SK-N-SH treated with all-trans-retinoic acid at 6 μM for 48 hours (cell line): ENCODE data around the gene CSNK2A1.
A peak's percentile ranks its signal among the peaks of the same experiment; 100 is the strongest.

Experiments used
- ATAC-seq: fragments of 200-7000 bp; cut with Tn5 transposase; 3 replicates; pipeline ENCODE4 v1.9.1; 2020; ENCODE audit warnings: mild to moderate bottlenecking, moderate library complexity
- BACH2 ChIP-seq: fragments of 250-450 bp; sonication (Bioruptor Pico); IDR thresholded peaks from 2 replicates; pipeline ENCODE4 v1.9.0; 2021; ENCODE audit warnings: mild to moderate bottlenecking, borderline replicate concordance
- CSDC2 ChIP-seq: fragments of 250-450 bp; sonication (Bioruptor Pico); IDR thresholded peaks from 2 replicates; pipeline ENCODE4 v1.5.0; 2020; ENCODE audit warnings: mild to moderate bottlenecking, moderate library complexity
- ESRRG ChIP-seq: fragments of 250-450 bp; sonication (Bioruptor Pico); IDR thresholded peaks from 2 replicates; pipeline ENCODE4 v1.6.1; 2021; ENCODE audit warnings: mild to moderate bottlenecking
- ISL1 ChIP-seq: fragments of 250-450 bp; sonication (Bioruptor Pico); IDR thresholded peaks from 2 replicates; pipeline ENCODE4 v2.1.2; 2022; ENCODE audit warnings: mild to moderate bottlenecking, moderate library complexity
- PPARA ChIP-seq: fragments of 250-450 bp; sonication (Bioruptor Pico); IDR thresholded peaks from 2 replicates; pipeline ENCODE4 v1.5.0; 2020; ENCODE audit warnings: mild to moderate bottlenecking, borderline replicate concordance
- RARB ChIP-seq: fragments of 250-450 bp; sonication (Bioruptor Pico); IDR thresholded peaks from 2 replicates; pipeline ENCODE4 v1.8.0; 2021; ENCODE audit warnings: mild to moderate bottlenecking, moderate library complexity
- SNAI2 ChIP-seq: fragments of 250-450 bp; sonication (Bioruptor Pico); IDR thresholded peaks from 2 replicates; pipeline ENCODE4 v1.5.0; 2020; ENCODE audit warnings: mild to moderate bottlenecking, moderate library complexity
- TOX ChIP-seq: fragments of 250-450 bp; sonication (Bioruptor Pico); IDR thresholded peaks from 2 replicates; pipeline ENCODE4 v1.8.0; 2021; ENCODE audit warnings: mild to moderate bottlenecking, moderate library complexity, borderline replicate concordance
- TSHZ2 ChIP-seq: fragments of 250-450 bp; sonication (Bioruptor Pico); IDR thresholded peaks from 2 replicates; pipeline ENCODE4 v1.5.0; 2020; ENCODE audit warnings: mild to moderate bottlenecking, moderate library complexity
- ZFP3 ChIP-seq: fragments of 250-450 bp; sonication (Bioruptor Pico); IDR thresholded peaks from 2 replicates; pipeline ENCODE4 v1.5.0; 2020; ENCODE audit warnings: mild to moderate bottlenecking, moderate library complexity
- ZNF70 ChIP-seq: fragments of 450-650 bp; formaldehyde crosslinking; IDR thresholded peaks from 2 replicates; pipeline ENCODE4 v1.5.0; 2020; ENCODE audit warnings: mild to moderate bottlenecking, moderate library complexity
- TF ChIP-seq, protein P1 (sequence below): fragments of 250-450 bp; sonication (Bioruptor Pico); IDR thresholded peaks from 2 replicates; pipeline ENCODE4 v1.8.0; 2020; ENCODE audit warnings: mild to moderate bottlenecking, moderate library complexity, borderline replicate concordance
- TF ChIP-seq, protein P2 (sequence below): fragments of 250-450 bp; sonication (Bioruptor Pico); IDR thresholded peaks from 2 replicates; pipeline ENCODE4 v1.5.1; 2021; ENCODE audit warnings: mild to moderate bottlenecking, moderate library complexity
- TF ChIP-seq, protein P3 (sequence below): fragments of 250-450 bp; sonication (Bioruptor Pico); IDR thresholded peaks from 2 replicates; pipeline ENCODE4 v1.5.1; 2020; ENCODE audit warnings: low read depth, mild to moderate bottlenecking, moderate library complexity

CSNK2A1 gene

GRCh38 chr20:432208-432607 lies 111.4 kb downstream of the CSNK2A1 start:
- ATAC-seq, result no peak; the same call in 2 of the 3 replicates
- TF ChIP-seq ZNF70 (CRISPR knock-in tag) (no peak), PPARA (CRISPR knock-in tag) (no peak), TSHZ2 (CRISPR knock-in tag) (no peak), TOX (CRISPR knock-in tag) (no peak), CSDC2 (CRISPR knock-in tag) (no peak), ISL1 (CRISPR knock-in tag) (no peak)

DNA sequence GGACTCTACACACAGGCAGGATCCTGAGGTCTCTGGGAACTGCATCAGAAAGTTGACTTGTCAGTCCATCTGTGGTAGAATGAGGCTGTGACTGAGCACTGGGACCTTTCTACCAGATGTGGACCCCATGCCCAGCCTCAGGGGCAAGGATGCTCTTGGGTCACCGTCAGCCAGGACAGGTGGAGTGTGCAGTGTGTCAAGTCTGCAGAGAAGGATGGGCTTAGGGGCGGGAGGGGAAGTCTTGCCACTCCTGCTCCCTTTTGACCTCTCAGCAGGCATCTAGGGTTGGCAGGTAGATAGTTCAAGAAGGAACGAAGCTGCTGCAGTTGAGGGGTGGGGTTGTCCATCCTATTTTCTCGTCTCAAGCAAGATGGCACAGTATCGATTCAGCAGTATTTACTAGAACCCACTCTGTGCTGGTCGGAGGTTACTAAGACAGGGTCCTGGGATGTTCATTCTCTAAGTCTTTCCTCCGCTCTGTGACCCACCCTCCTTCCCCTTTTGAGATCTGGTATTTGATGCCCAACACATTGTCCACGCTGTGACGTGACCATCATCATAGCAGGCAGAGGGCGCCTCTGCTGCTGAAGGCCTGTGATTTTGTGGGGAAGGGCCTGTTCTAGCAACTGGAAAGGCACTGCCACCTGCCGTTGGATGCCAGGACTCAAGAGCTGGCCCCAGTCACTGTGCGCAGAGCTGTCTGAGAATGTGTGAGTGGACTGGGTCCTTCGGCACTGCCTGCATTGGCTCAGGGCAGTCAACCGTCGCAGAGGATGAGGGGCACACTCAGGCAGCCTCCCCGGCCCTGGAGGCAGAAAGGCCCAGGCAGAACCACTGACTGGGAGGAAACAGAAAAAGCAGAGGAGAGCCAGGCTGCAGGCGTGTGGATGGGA lies 112.3 kb downstream of the CSNK2A1 start:
- 0 out of 2 replicates have a peak, but pooled peaks have one; percentile 15 for TF ChIP-seq ZNF70 (CRISPR knock-in tag)
- TF ChIP-seq, protein P1, sequence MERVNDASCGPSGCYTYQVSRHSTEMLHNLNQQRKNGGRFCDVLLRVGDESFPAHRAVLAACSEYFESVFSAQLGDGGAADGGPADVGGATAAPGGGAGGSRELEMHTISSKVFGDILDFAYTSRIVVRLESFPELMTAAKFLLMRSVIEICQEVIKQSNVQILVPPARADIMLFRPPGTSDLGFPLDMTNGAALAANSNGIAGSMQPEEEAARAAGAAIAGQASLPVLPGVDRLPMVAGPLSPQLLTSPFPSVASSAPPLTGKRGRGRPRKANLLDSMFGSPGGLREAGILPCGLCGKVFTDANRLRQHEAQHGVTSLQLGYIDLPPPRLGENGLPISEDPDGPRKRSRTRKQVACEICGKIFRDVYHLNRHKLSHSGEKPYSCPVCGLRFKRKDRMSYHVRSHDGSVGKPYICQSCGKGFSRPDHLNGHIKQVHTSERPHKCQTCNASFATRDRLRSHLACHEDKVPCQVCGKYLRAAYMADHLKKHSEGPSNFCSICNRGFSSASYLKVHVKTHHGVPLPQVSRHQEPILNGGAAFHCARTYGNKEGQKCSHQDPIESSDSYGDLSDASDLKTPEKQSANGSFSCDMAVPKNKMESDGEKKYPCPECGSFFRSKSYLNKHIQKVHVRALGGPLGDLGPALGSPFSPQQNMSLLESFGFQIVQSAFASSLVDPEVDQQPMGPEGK (CRISPR knock-in tag), result no peak
- ATAC-seq, result peak; percentile 91

GRCh38 chr20:430091-430999 lies 113.2 kb downstream of the CSNK2A1 start:
- TF ChIP-seq, protein P2, sequence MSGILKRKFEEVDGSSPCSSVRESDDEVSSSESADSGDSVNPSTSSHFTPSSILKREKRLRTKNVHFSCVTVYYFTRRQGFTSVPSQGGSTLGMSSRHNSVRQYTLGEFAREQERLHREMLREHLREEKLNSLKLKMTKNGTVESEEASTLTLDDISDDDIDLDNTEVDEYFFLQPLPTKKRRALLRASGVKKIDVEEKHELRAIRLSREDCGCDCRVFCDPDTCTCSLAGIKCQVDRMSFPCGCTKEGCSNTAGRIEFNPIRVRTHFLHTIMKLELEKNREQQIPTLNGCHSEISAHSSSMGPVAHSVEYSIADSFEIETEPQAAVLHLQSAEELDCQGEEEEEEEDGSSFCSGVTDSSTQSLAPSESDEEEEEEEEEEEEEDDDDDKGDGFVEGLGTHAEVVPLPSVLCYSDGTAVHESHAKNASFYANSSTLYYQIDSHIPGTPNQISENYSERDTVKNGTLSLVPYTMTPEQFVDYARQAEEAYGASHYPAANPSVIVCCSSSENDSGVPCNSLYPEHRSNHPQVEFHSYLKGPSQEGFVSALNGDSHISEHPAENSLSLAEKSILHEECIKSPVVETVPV (CRISPR knock-in tag), result no peak
- TF ChIP-seq BACH2, result no peak
- no peak for TF ChIP-seq TOX (CRISPR knock-in tag)
- no peak for TF ChIP-seq TSHZ2 (CRISPR knock-in tag)
- TF ChIP-seq, protein P3, sequence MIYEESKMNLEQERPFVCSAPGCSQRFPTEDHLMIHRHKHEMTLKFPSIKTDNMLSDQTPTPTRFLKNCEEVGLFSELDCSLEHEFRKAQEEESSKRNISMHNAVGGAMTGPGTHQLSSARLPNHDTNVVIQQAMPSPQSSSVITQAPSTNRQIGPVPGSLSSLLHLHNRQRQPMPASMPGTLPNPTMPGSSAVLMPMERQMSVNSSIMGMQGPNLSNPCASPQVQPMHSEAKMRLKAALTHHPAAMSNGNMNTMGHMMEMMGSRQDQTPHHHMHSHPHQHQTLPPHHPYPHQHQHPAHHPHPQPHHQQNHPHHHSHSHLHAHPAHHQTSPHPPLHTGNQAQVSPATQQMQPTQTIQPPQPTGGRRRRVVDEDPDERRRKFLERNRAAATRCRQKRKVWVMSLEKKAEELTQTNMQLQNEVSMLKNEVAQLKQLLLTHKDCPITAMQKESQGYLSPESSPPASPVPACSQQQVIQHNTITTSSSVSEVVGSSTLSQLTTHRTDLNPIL (CRISPR knock-in tag), result no peak
- no peak for TF ChIP-seq PPARA (CRISPR knock-in tag)
- TF ChIP-seq ESRRG (CRISPR knock-in tag), result no peak
- TF ChIP-seq ZFP3 (CRISPR knock-in tag), result no peak
- TF ChIP-seq SNAI2, result no peak
- no peak for TF ChIP-seq RARB (CRISPR knock-in tag)
- ATAC-seq, result no peak
